Suprapubic skin (tissue), 4 donors: ENCODE measurements around the gene TGFBR3. TPM values are rescaled to one million over a fixed set of nuclear protein-coding genes. Genes with fewer than 3 reads are reported as not detected.

Experiments
- DNase-seq, 2 donors: peaks; one replicate each; pipeline ENCODE4 v3.0.0-alpha.2; 2019; ENCODE audit warnings: low spot score in 2 of 2
- H3K27ac ChIP-seq: fragments of 200-600 bp; sonication (generic); one replicate; pipeline ENCODE4 v1.5.1; 2019
- H3K27me3 ChIP-seq: fragments of 200-600 bp; sonication (generic); one replicate; pipeline ENCODE4 v1.5.1; 2019
- H3K36me3 ChIP-seq: fragments of 200-600 bp; sonication (generic); one replicate; pipeline ENCODE4 v1.5.1; 2019
- H3K4me1 ChIP-seq: fragments of 200-600 bp; sonication (generic); one replicate; pipeline ENCODE4 v1.5.1; 2019
- H3K4me3 ChIP-seq: fragments of 200-600 bp; sonication (generic); one replicate; pipeline ENCODE4 v1.5.1; 2019; ENCODE audit warnings: mild to moderate bottlenecking
- H3K9me3 ChIP-seq: fragments of 200-600 bp; sonication (generic); one replicate; pipeline ENCODE4 v1.5.1; 2019
- CTCF ChIP-seq, 2 donors: fragments of 200-600 bp in 1 of 2; fragments of 450-650 bp in 1 of 2; sonication (generic) in 1 of 2; IDR thresholded peaks; one replicate each; pipeline ENCODE4 v1.5.1; 2016 to 2019; ENCODE audit warnings: antibody characterized with exemption in 2 of 2, mild to moderate bottlenecking in 1 of 2, moderate library complexity in 1 of 2
- EP300 ChIP-seq: sonication (generic); formaldehyde crosslinking; IDR thresholded peaks from one replicate; pipeline ENCODE4 v1.6.1; 2017; ENCODE audit warnings: antibody characterized with exemption
- POLR2A ChIP-seq, 2 donors: fragments of 450-650 bp; IDR thresholded peaks; one replicate each; pipeline ENCODE4 v1.6.1; 2017; ENCODE audit warnings: antibody characterized with exemption in 2 of 2, mild to moderate bottlenecking in 2 of 2, moderate library complexity in 2 of 2
- POLR2AphosphoS5 ChIP-seq, 3 donors: sonication (generic); formaldehyde crosslinking; IDR thresholded peaks; one replicate each; pipeline ENCODE4 v1.6.1; 2017; ENCODE audit warnings: antibody characterized with exemption in 3 of 3
- WGBS: methylation state at CpG from one replicate; pipeline ENCODE4 v1.1.5; 2018; 5-methylcytosine and 5-hydroxymethylcytosine counted together
- total RNA-seq, 4 donors: library from RNA; depleted of rRNA; stranded (reverse); fragments of >200 nt; gene quantifications; one replicate each; pipeline ENCODE4 v1.1.0, GENCODE V29; 2016

The TGFBR3 gene
- total RNA-seq, 4 donors from 2014 or later: 91.3 to 131 (median 114) TPM

DNA sequence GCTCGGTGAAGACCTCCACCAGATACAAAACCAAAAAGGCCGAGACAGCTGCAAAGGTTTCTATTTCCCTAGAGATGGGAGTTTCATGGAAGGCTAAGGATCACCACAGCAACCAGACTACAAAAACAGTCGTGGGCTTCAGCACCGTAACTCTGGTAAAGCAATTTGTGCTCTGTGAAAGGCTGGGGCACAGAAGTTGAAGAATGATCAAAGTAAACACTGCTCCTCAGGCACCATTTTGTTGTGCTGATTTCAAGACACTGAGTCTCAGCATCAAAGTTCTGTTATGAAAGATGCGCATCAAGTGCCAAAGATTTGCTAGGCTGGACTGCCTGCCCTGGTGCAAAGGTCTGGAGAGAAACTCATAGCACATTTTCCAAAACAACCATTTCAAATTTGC lies 116.2 kb downstream of the TGFBR3 start:
- peaks cover 4% of the 10 kb centered on the region for H3K36me3 ChIP-seq
- H3K9me3 ChIP-seq: no peaks in the 10 kb centered on the region
- H3K27me3 ChIP-seq: no peaks in the 10 kb centered on the region
- WGBS: 78% methylated on average over 5 of the region's 5 CpGs
- no peaks in the 10 kb centered on the region for H3K4me1 ChIP-seq
- TF ChIP-seq EP300 (no peak), POLR2A (IDR thresholded peaks at IDR 0.05) (no peak), CTCF (IDR thresholded peaks at IDR 0.05) (no peak), POLR2AphosphoS5 (IDR thresholded peaks at IDR 0.05) (no peak)
- DNase-seq: no peak
- no peak overlapping the region for H3K27ac ChIP-seq
- no peak overlapping the region for H3K4me3 ChIP-seq

DNA sequence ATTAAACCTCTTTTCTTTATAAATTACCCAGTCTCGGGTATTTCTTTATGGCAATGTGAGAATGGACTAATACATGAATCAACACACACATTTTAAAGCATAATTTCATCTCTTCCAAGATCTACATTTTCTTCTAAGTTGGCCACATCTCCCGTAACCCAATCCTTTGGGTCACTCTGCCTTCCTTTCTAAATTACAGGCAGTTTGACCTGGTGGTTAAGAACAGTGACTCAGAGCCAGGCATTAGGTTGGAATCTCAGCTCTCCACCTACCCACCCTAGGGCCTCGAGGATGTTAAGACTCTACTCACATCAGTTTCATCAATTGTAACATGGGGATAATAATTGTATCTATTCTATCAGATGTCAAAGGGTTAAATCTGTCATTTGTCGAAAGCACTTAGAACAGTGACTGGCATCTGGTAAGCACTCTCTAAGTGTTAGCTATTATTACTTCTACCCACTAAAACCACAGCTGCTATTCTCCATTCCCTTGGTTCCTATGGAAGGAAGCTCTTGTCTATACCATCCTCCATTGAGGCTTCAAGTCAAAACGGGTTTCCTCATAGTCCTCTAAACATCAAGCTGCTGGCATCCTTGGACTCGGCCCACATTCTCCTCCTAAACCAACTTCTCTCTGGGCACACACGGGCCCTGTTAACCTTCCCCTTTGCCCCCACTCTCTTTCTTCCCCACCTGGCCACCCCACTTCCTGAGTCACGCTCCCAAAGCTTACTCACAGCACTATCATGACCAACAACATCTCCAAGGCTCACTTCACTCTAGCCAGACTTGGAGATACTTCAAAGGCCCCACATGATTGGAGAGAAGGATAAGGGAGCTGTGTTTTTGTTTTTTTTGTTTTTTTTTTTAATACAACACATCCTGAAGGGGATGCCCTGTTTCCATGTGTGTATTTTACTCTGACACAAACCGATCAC lies 116.9 kb downstream of the TGFBR3 start:
- 82% methylated on average over 9 of the region's 9 CpGs for WGBS
- Histone ChIP-seq H3K27me3 (no peaks in the 10 kb centered on the region), H3K27ac (no peak overlapping the region), H3K9me3 (no peaks in the 10 kb centered on the region), H3K36me3 (peaks cover 9% of the 10 kb centered on the region), H3K4me1 (no peaks in the 10 kb centered on the region), H3K4me3 (no peak overlapping the region)
- no peak for TF ChIP-seq POLR2A (IDR thresholded peaks at IDR 0.05)
- no peak for TF ChIP-seq CTCF (IDR thresholded peaks at IDR 0.05)
- no peak for TF ChIP-seq EP300
- TF ChIP-seq POLR2AphosphoS5 (IDR thresholded peaks at IDR 0.05): no peak
- DNase-seq: no peak

DNA sequence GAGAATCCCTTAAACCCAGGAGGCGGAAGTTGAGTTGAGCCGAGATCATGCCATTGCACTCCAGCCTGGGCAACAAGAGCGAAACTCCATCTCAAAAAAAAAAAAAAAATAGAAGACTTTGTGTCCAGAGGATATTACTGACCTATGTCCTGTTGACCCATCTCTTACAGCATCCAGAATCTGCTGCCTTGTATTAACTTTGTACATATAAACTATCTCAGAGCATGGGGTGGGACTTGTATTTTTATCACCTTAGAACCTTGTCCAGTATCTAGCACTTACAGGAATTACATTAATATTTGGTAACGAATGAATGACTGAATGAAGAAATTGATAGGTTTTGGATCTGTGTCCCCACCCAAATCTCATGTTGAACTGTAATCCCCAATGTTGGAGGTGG lies 117.8 kb downstream of the TGFBR3 start:
- Histone ChIP-seq H3K36me3 (peaks cover 9% of the 10 kb centered on the region), H3K4me1 (peaks cover 1% of the 10 kb centered on the region), H3K27ac (no peak overlapping the region), H3K27me3 (no peaks in the 10 kb centered on the region), H3K4me3 (no peak overlapping the region), H3K9me3 (no peaks in the 10 kb centered on the region)
- 97% methylated on average over 4 of the region's 4 CpGs for WGBS
- DNase-seq: no peak
- TF ChIP-seq POLR2AphosphoS5 (IDR thresholded peaks at IDR 0.05): no peak
- no peak for TF ChIP-seq EP300
- no peak for TF ChIP-seq CTCF (IDR thresholded peaks at IDR 0.05)
- no peak for TF ChIP-seq POLR2A (IDR thresholded peaks at IDR 0.05)

- Histone ChIP-seq H3K9me3 (no peaks in the 10 kb centered on the region), H3K4me1 (peaks cover 14% of the 10 kb centered on the region), H3K36me3 (peaks cover 9% of the 10 kb centered on the region), H3K27me3 (no peaks in the 10 kb centered on the region), H3K27ac (no peak overlapping the region), H3K4me3 (no peak overlapping the region)
- TF ChIP-seq POLR2AphosphoS5 (IDR thresholded peaks at IDR 0.05) (no peak), EP300 (no peak), CTCF (IDR thresholded peaks at IDR 0.05) (no peak), POLR2A (IDR thresholded peaks at IDR 0.05) (no peak)
- DNase-seq: no peak
- 85% methylated on average over 5 of the region's 5 CpGs for WGBS
Measured at GRCh38 chr1:91766883-91767282, 119.1 kb downstream of the TGFBR3 start.

DNA sequence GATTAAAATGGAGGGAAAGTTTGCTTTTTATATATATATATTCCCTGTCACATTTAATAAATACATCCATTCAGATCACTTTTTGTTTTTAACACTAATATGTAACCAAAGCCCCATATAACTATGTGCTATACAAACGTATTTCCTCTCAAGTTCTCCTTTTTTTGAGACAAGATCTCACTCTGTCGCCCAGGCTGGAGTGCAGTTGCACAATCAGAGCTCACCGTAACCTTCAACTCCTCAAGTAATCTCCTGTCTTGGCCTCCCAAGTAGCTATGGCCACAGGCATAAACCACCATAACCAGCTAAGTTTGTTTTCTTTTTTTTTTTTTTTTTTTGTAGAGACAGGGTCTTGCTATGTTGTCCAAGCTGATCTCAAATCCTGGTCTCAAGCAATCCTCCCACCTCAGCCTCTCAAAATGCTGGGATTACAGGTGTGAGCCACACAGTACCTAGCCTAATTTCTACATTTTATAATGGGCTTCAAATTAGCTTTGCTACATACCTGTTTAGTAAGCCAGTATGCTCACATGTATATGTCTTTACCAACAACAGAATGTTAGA lies 120.0 kb downstream of the TGFBR3 start:
- 72% methylated on average over 3 of the region's 3 CpGs for WGBS
- Histone ChIP-seq H3K36me3 (peaks cover 9% of the 10 kb centered on the region), H3K4me3 (no peak overlapping the region), H3K27me3 (no peaks in the 10 kb centered on the region), H3K27ac (no peak overlapping the region), H3K4me1 (peaks cover 19% of the 10 kb centered on the region), H3K9me3 (no peaks in the 10 kb centered on the region)
- TF ChIP-seq POLR2AphosphoS5 (IDR thresholded peaks at IDR 0.05): no peak
- TF ChIP-seq POLR2A (IDR thresholded peaks at IDR 0.05): no peak
- DNase-seq: no peak
